Fibroblast of skin of right biceps (primary cell): ENCODE measurements around the gene CMTM2.
A peak's percentile ranks its signal among the peaks of the same experiment; 100 is the strongest.
"Not testable (repeated sequence)": the region's sequence is repeated elsewhere in the genome, so short reads cannot be mapped to it uniquely, and the experiment has no call there.

Source experiments
- DNase-seq: peaks from one replicate; pipeline ENCODE4 v3.0.0-alpha.2; 2013

CMTM2 gene

GRCh38 chr16:66610111-66610820, 31.0 kb downstream of the CMTM2 start:
- no peak for DNase-seq

- DNase-seq, result not testable (repeated sequence)
These were observed 32.6 kb downstream of the CMTM2 start for GRCh38 chr16:66611911-66612310.

- DNase-seq, result no peak
These were observed 33.2 kb downstream of the CMTM2 start for GRCh38 chr16:66612422-66612821.

- DNase-seq, result no peak
These were observed 35.0 kb downstream of the CMTM2 start for GRCh38 chr16:66614161-66614802.

DNA sequence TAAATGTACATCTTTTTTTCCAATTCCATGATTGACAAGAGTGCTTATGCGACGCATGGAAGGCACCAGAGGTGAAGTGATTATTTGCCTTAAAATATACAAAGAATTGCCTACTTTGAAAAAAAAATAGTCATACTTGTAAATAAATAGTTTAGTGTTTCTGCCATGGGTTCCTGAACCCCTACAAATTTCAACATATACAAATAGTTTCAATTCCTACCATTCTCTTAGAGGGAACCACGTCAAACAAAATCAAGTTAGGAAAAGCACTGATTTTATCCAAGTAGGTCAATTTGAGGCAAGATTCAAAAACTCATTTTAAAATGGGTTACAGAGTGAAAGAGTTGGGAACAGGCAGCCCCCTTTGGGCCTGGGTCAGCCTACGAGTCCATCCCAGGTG, 36.9 kb downstream of the CMTM2 start:
- no peak for DNase-seq

GRCh38 chr16:66616592-66616991, 37.3 kb downstream of the CMTM2 start:
- no peak for DNase-seq

DNA sequence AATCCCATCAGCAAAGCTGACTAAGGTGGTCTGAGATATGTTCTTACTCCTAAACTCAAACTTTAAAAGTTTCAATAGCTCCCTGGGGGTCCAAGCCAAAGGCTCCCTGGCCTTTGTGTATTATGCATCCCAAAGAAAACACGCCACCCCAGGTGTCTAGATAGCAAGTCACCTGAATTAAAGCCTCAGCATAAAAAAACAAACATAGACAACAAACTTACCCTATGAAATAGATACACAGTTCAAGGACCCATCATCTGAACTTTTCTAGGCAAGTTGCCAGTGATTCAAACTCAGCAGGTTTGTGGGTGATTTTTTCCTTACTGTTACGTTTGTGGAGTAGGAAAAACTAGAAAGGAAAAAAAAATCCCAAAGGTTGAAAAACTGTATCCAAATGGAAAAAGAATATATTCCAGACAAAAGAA, 37.8 kb downstream of the CMTM2 start:
- DNase-seq, result no peak

DNA sequence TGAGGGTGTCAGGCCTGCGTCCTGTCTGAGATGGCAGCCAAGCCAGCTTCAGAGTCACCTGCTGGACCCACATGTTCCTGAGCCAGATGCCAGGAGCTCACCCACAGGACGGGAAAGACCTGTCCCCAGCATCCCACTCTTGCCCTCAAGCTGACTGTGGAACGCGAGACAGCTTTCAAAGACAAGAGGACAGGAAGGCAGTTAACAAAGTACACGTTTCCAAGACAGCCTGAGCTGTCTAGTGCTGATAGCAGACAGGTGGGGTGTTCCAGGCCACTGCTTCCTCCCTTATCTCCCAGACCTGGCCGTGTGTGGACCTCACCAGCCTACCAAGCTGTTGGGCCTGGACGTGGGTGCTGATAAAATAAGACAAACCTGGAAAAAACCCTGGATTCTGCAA, 38.5 kb downstream of the CMTM2 start:
- DNase-seq, result no peak

DNA sequence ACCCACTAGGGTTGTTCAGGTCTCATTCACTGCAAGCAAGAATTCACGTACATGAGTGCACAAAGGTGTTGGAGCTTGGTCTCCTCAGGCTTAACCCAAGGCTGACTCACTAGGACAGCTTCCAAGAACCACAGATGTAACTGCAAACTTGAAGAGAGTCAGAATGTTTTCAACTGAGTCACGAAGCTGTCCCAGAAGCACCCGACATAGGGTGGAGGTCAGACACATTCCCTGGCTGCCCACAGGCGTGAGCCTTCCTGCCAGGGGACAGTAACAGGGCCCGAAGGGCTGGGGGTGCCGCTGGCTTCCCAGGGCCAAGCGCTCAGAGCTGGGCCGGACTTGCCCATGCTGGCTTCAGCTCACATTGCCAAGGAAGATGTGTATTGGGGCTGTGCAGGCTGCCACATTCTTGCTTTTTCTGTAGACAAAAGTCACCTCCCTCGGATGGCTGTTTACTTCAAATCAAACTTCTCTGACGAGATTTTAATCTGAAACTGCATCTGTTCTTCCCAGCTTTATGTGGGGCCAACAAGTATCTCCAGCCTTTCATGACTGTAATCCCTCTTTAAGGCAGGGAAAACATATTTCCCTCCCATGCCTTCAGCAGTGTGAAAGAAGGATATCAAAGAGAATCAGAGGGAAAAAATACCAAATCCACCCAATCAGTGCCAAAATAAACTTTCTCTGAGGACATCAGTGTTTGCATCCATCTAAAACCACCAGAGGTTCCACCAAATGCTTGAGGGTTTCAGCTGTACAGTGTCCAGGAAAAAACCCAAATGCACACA, 39.5 kb downstream of the CMTM2 start:
- DNase-seq, result peak; percentile 97

DNA sequence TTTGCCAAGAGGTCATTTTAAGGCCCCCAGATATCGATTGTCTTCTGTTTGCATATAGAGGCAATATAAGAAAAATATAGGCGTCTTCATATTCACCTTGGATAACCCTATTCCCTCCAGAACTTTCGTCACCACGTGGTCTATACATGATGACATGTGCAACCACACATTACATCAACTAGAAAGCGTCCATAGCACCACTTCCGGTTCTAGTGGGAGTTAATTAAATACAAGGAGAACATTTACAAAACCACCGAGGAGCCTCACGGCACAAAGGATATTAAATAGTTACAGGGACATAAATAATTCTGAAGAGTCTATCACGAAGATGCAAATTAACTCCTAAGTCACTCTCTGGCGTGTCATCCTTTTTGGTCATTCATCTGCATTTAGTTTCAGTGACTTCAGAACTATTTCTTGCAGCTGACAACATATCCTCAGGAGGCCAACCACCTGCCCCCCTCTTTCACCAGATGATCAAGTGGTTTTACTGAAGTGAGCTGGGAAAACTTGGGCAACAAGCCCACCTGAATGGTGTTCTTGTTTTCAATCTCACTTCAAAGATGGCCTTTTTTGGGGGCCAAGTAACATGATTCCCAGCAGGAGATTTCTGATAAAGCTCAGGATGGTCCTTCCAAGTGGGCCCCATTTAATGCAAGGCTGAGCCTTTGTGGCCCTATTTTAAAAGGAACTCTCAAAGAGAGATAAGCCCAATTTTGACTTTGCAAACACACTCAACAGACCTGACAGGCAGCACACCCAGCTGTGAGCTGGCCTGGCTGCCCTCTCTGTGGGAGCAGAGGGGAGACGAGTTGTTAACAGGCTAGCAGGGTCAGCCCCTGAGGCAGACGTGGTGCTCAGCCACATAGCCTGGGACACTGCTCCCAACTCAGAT, 40.5 kb downstream of the CMTM2 start:
- peak; percentile 88 for DNase-seq

DNA sequence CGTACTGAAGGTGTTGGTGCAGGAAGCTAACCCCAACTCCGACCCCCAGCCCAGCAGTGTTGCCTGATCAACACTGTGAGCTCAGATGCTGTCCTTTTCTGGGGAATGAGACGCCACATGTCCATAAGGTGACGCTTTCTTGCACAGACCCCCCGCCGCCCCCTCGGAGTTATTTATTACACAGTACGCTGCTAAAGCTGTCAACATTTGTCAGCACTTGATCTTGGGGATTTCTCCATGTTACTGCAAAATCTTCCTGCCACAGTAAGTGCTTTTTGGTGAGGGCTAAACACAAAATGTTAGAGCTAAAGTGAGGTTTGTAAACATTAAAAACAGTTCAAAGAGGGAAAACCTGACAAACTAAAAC, 41.1 kb downstream of the CMTM2 start:
- no peak for DNase-seq

- DNase-seq, result no peak
These were observed 42.7 kb downstream of the CMTM2 start for GRCh38 chr16:66621973-66622372.

GRCh38 chr16:66622863-66623262, 43.6 kb downstream of the CMTM2 start:
- DNase-seq, result no peak

GRCh38 chr16:66623755-66624154, 44.5 kb downstream of the CMTM2 start:
- no peak for DNase-seq

GRCh38 chr16:66627611-66628378, 48.5 kb downstream of the CMTM2 start:
- not testable (repeated sequence) for DNase-seq

DNA sequence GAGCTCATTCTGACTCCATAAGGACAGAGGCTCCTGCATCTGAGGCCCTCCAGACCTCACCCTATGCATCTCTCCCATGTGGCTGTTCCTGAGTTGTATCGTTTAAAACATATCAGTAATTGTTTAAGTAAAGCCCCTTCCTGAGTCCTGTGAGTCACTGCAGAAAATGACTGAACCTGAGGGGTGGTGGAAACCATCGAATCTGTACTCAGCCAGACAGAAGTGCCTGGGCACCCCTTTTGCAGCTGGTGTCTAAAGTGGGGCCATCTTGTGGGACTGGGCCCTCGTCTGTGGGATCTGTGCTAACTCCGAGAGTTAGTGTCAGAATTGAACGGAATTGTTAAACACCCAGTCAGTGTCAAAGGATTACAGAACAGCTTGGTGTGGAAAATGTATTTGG, 50.6 kb downstream of the CMTM2 start:
- no peak for DNase-seq

DNA sequence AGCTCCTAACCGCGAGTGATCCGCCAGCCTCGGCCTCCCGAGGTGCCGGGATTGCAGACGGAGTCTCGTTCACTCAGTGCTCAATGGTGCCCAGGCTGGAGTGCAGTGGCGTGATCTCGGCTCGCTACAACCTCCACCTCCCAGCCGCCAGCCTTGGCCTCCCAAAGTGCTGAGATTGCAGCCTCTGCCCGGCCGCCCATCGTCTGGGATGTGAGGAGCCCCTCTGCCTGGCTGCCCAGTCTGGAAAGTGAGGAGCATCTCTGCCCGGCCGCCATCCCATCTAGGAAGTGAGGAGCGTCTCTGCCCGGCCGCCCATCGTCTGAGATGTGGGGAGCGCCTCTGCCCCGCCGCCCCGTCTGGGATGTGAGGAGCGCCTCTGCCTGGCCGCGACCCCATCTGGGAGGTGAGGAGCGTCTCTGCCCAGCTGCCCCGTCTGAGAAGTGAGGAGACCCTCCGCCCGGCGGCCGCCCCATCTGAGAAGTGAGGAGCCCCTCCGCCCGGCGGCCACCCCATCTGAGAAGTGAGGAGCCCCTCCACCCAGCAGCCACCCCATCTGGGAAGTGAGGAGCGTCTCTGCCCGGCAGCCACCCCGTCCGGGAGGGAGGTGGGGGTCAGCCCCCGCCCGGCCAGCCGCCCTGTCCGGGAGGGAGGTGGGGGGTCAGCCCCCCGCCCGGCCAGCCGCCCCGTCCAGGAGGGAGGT, 51.4 kb downstream of the CMTM2 start:
- not testable (repeated sequence) for DNase-seq

GRCh38 chr16:66631558-66631957, 52.3 kb downstream of the CMTM2 start:
- DNase-seq, result not testable (repeated sequence)

DNA sequence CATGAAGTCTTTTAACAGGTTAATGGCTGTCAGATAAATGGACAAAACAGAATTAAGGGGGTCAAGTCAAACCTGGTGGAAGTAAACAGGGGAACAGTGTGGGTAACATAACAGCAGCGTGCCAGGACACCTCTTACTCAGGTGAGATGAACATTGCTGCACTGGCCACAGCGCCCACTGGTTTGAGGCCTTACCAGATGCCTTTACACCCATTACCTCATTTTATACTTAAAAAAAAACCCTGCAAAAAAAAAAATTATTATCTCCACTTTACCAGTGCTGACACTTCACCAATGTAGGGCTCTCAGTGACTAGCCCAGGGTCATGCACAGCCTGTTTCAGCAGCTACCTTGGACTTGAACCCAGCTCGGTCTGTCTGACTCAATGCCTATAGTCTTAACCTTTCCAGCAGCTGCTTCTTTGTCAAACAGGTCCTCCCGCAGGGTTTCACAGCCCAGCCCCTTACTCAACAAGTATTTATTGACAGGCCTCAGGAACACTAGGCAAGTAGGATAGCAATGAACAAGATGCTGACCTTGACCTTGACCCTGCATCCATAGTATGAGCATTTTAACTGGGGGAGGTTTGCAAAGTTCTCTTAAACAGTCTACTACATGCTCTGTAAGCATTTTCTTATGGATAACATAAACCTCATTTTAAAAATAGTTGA, 55.4 kb downstream of the CMTM2 start:
- DNase-seq, result no peak

DNA sequence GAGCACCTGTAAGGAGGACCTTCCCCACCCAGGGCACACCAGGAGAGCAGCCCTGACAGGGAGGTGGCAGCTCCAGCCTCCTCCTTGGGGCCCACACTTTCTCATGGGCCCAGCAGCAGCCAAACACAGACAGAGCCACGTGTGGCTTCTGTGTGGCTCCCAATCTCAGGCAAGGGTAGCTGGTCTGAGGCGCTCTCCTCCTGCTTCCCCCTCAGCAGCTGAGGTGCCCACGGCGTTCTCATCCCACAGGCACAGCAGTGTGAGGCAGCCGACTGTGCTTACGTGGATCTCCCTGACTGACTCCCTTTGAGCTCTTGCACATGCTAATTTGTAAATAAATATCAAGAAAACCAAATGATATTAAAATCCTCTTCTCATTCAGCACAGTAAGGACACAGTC, 56.1 kb downstream of the CMTM2 start:
- no peak for DNase-seq

DNA sequence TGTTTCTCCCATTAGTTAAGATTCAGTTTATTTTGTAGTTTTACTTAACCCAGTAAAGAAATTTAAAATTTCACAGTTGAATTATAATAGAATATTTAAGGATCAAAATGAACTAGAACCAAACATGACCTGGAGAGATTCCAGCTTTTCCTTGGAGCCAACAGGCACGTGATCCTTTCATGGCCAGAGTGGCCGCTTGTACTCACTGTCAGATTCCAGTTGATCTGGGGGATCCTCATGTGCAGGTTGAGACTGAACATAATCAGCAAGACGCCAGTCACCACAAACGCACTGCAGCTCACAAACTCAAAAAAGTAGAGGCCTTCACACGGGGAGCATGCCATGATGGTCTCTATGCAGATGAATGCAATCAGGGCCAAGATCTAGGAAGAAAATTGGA, 56.9 kb downstream of the CMTM2 start:
- no peak for DNase-seq
